Small intestine (tissue), 7 donors: ENCODE measurements around the gene CADPS2. TPM values are rescaled to one million over a fixed set of nuclear protein-coding genes. Genes with fewer than 3 reads are reported as not detected.

Experiments used
- DNase-seq, 2 donors: peaks; one replicate each; pipeline versions ENCODE4 v3.0.0 to v3.0.0-alpha.2; 2013
- FAIRE-seq: peaks from 2 replicates; lab custom pipeline; 2012; peaks lifted over from hg19 to GRCh38; lab: Jason Lieb, UNC
- H3K27ac ChIP-seq, 3 donors: one replicate each; pipeline ENCODE4 v1.5.1; 2013; ENCODE audit warnings: low read length in 2 of 3, mild to moderate bottlenecking in 2 of 3, control low read depth in 1 of 3, inconsistent platforms in 1 of 3, low read depth in 1 of 3, moderate library complexity in 1 of 3
- H3K27me3 ChIP-seq, 3 donors: one replicate each; pipeline ENCODE4 v1.6.1; 2013; ENCODE audit warnings: low read length in 3 of 3, inconsistent platforms in 1 of 3; ENCODE audit not compliant: control insufficient read depth in 3 of 3, insufficient read depth in 3 of 3
- H3K36me3 ChIP-seq, 3 donors: one replicate each; pipeline ENCODE4 v1.6.1; 2013; ENCODE audit warnings: low read length in 3 of 3, inconsistent platforms in 1 of 3, low read depth in 1 of 3, mild to moderate bottlenecking in 1 of 3, moderate library complexity in 1 of 3; ENCODE audit not compliant: control insufficient read depth in 3 of 3, insufficient read depth in 2 of 3
- H3K4me1 ChIP-seq, 3 donors: one replicate each; pipeline ENCODE4 v1.6.1; 2013; ENCODE audit warnings: low read length in 2 of 3, inconsistent platforms in 1 of 3, low read depth in 1 of 3, mild to moderate bottlenecking in 1 of 3, moderate library complexity in 1 of 3; ENCODE audit not compliant: control insufficient read depth in 3 of 3, insufficient read depth in 2 of 3
- H3K4me3 ChIP-seq, 3 donors: one replicate each; pipeline ENCODE4 v1.5.1; 2013; ENCODE audit warnings: low read length in 3 of 3, control low read depth in 1 of 3, inconsistent platforms in 1 of 3, low read depth in 1 of 3, mild to moderate bottlenecking in 1 of 3, moderate library complexity in 1 of 3
- H3K9me3 ChIP-seq, 2 donors: one replicate each; pipeline ENCODE4 v1.6.1; 2013; ENCODE audit warnings: low read depth in 1 of 2, low read length in 1 of 2; ENCODE audit not compliant: control insufficient read depth in 2 of 2, insufficient read depth in 1 of 2
- WGBS, 3 donors: extraction: QIAGEN DNeasy Blood & Tissue Kit; methylation state at CpG; one replicate each; pipeline ENCODE4 v1.1.7; 2013; 5-methylcytosine and 5-hydroxymethylcytosine counted together
- polyA plus RNA-seq, 4 donors: library from polyadenylated mRNA; stranded (reverse) in 3 of 4; unstranded in 1 of 4; fragments of 200-250 nt in 3 of 4; fragments of 120-200 nt in 1 of 4; gene quantifications; one replicate each; pipeline versions ENCODE4 v1.2.1 to v1.2.3, GENCODE V29; 2013
- donor health status: healthy with polysubstance abuse.
- donor health status: control.
- donor health status: control.
- donor health status: Bipolar disorder and iron deficiency.
- donor health status: healthy.

CADPS2 gene
- polyA plus RNA-seq, 4 donors, result 11.3 to 26.6 (median 14.8) TPM

- H3K4me3 ChIP-seq, result no peak overlapping the region
- no peak overlapping the region for H3K27ac ChIP-seq
- no peaks in the 10 kb centered on the region for H3K4me1 ChIP-seq
- no peaks in the 10 kb centered on the region for H3K36me3 ChIP-seq
- DNase-seq, result no peak
- no peaks in the 10 kb centered on the region for H3K27me3 ChIP-seq
- FAIRE-seq, result no peak
- WGBS, 3 donors, result 71 to 90% (median 86%) methylated on average over 1 of the region's 1 CpG
- no peaks in the 10 kb centered on the region for H3K9me3 ChIP-seq
Measured at GRCh38 chr7:122831436-122831835, 54.8 kb downstream of the CADPS2 start.

GRCh38 chr7:122829962-122830361, 56.3 kb downstream of the CADPS2 start:
- DNase-seq (no peak), FAIRE-seq (no peak)
- H3K4me1 ChIP-seq, result no peaks in the 10 kb centered on the region
- no peak overlapping the region for H3K4me3 ChIP-seq
- no peak overlapping the region for H3K27ac ChIP-seq
- no peaks in the 10 kb centered on the region for H3K9me3 ChIP-seq
- no peaks in the 10 kb centered on the region for H3K36me3 ChIP-seq
- WGBS, 3 donors, result 66 to 77% (median 69%) methylated on average over 2 of the region's 2 CpGs
- H3K27me3 ChIP-seq, result no peaks in the 10 kb centered on the region

- H3K4me1 ChIP-seq, result no peaks in the 10 kb centered on the region
- no peak overlapping the region for H3K27ac ChIP-seq
- FAIRE-seq (no peak), DNase-seq (no peak)
- H3K9me3 ChIP-seq, result no peaks in the 10 kb centered on the region
- no peak overlapping the region for H3K4me3 ChIP-seq
- no peaks in the 10 kb centered on the region for H3K27me3 ChIP-seq
- no peaks in the 10 kb centered on the region for H3K36me3 ChIP-seq
Measured at GRCh38 chr7:122827763-122828162, 58.5 kb downstream of the CADPS2 start.

- Histone ChIP-seq H3K9me3 (peaks cover 0 to 3% of the 10 kb centered on the region in 2 donors), H3K27me3 (no peaks in the 10 kb centered on the region), H3K36me3 (no peaks in the 10 kb centered on the region), H3K4me3 (no peak overlapping the region), H3K4me1 (no peaks in the 10 kb centered on the region), H3K27ac (no peak overlapping the region)
- FAIRE-seq (no peak), DNase-seq (no peak)
- 87 to 92% (median 89%) methylated on average over 3 of the region's 3 CpGs for WGBS, 3 donors
Measured at GRCh38 chr7:122813845-122814244, 72.4 kb downstream of the CADPS2 start.

- H3K4me3 ChIP-seq, result no peak overlapping the region
- no peaks in the 10 kb centered on the region for H3K4me1 ChIP-seq
- no peaks in the 10 kb centered on the region for H3K9me3 ChIP-seq
- no peak for FAIRE-seq
- H3K36me3 ChIP-seq, result no peaks in the 10 kb centered on the region
- H3K27me3 ChIP-seq, result no peaks in the 10 kb centered on the region
- H3K27ac ChIP-seq, result no peak overlapping the region
- 96 to 100% (median 97%) methylated on average over 1 of the region's 1 CpG for WGBS, 3 donors
- DNase-seq, result no peak
Measured at GRCh38 chr7:122803851-122804250, 82.4 kb downstream of the CADPS2 start.

GRCh38 chr7:122803323-122803722, 82.9 kb downstream of the CADPS2 start:
- no peak overlapping the region for H3K27ac ChIP-seq
- no peak overlapping the region for H3K4me3 ChIP-seq
- no peaks in the 10 kb centered on the region for H3K4me1 ChIP-seq
- 61 to 75% (median 66%) methylated on average over 2 of the region's 2 CpGs for WGBS, 3 donors
- FAIRE-seq (no peak), DNase-seq (peak; percentile 11 to 21)
- no peaks in the 10 kb centered on the region for H3K27me3 ChIP-seq
- H3K9me3 ChIP-seq, result no peaks in the 10 kb centered on the region
- no peaks in the 10 kb centered on the region for H3K36me3 ChIP-seq

GRCh38 chr7:122802301-122802751, 83.9 kb downstream of the CADPS2 start:
- WGBS, 3 donors, result 59 to 81% (median 78%) methylated on average over 6 of the region's 6 CpGs
- Histone ChIP-seq H3K9me3 (no peaks in the 10 kb centered on the region), H3K36me3 (no peaks in the 10 kb centered on the region), H3K27ac (no peak overlapping the region), H3K4me1 (no peaks in the 10 kb centered on the region), H3K4me3 (no peak overlapping the region), H3K27me3 (no peaks in the 10 kb centered on the region)
- DNase-seq (no peak), FAIRE-seq (no peak)

GRCh38 chr7:122791959-122792545, 94.2 kb downstream of the CADPS2 start:
- Histone ChIP-seq H3K4me3 (no peak overlapping the region), H3K27me3 (no peaks in the 10 kb centered on the region), H3K4me1 (peaks cover 0 to 1% (median 0%) of the 10 kb centered on the region in 3 donors), H3K36me3 (no peaks in the 10 kb centered on the region), H3K9me3 (no peaks in the 10 kb centered on the region), H3K27ac (no peak overlapping the region)
- DNase-seq (peak in 1 of 2 donors; percentile 13), FAIRE-seq (no peak)
- WGBS, 3 donors, result 67 to 86% (median 73%) methylated on average over 3 of the region's 3 CpGs

- Histone ChIP-seq H3K4me1 (peaks cover 0 to 1% (median 0%) of the 10 kb centered on the region in 3 donors), H3K9me3 (no peaks in the 10 kb centered on the region), H3K4me3 (no peak overlapping the region), H3K27ac (no peak overlapping the region), H3K36me3 (no peaks in the 10 kb centered on the region), H3K27me3 (no peaks in the 10 kb centered on the region)
- WGBS, 3 donors, result 75 to 89% (median 82%) methylated on average over 2 of the region's 2 CpGs
- no peak for FAIRE-seq
- DNase-seq, result no peak
Measured at GRCh38 chr7:122790591-122790990, 95.7 kb downstream of the CADPS2 start.
